ENCODE data around the gene GON4L.
"Not testable (repeated sequence)": the region's sequence is repeated elsewhere in the genome, so short reads cannot be mapped to it uniquely, and the experiment has no call there.

Gene GON4L

DNA sequence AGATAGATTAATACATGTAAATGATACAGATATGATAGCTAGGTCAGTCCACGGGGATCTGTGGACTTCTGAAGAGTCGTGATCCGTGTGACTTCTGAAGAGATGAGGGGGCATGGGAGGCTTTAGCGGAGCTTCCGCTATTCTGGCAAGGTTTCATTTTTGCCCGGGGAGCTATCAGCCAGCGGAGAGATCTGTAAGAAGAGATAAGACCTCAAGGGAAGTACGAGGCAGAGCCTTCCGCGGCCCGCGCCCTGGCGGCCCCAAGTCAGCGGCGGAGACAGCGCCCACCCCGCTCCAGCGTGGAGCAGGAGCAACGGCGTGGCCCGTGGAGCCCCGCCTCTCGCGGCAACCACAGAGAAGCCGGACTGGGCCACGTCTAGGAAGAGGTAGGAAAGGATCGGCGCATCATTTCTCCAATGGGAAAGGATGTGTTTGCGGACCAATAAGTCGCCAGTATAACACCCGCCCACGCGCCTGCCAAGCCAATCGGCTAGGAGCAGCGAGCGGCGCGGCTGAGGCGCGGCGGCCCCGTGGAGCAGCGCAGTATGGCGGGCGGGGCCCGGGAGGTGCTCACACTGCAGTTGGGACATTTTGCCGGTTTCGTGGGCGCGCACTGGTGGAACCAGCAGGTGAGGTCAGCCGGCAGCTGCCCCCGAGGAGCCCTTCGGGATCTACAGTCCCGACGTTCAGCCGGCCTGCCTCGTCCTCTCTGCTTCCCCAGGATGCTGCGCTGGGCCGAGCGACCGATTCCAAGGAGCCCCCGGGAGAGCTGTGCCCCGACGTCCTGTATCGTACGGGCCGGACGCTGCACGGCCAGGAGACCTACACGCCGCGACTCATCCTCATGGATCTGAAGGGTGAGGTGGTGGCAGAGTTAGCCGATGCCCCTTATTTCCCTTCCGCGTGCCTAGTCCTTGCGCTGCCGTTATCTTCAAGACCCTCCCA lies 111.5 kb downstream of the GON4L start:
- peak; percentile 100 for DNase-seq

DNA sequence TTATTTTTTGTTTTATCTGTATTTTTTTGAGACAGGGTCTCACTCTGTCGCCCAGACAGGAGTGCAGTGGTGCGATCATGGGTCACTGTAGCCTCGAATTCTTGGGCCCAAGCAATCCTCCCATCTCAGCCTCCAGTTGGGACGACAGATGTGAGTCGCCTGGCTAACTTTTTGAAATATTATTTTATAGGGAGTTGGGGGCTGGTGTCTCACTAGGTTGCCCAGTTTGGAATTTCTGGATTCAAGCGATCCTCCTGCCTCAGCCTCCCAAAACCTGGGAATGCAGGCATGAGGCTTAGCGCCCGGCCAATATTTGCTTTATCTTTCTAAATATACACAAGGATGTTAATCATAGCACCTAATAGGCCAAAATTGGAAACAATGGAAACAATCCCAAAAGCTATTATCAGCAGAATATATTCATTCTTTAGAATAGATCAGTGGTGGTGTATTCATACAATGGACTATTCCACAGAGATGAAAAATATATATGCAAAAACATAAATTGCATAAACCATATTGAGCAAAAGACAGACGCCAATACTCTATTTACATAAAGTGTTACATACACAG lies 112.2 kb downstream of the GON4L start:
- DNase-seq: peak; percentile 35

DNA sequence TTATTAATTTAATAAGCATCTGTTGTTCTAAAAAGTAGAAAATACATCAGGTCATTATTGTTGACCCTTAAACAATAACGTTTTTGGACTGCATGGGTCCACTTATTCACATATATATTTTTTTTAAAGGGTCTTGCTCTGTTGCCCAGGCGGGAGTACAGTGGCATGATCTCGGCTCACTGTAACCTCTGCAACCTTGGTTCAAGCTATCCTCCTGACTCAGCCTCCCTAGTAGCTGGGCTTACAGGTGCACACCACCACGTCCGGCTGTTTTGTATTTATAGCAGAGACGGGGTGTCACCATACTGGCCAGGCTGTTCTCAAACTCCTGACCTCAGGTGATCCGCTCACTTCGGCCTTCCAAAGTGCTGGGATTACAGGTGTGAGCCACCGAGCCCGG lies 115.1 kb downstream of the GON4L start:
- DNase-seq: no peak

DNA sequence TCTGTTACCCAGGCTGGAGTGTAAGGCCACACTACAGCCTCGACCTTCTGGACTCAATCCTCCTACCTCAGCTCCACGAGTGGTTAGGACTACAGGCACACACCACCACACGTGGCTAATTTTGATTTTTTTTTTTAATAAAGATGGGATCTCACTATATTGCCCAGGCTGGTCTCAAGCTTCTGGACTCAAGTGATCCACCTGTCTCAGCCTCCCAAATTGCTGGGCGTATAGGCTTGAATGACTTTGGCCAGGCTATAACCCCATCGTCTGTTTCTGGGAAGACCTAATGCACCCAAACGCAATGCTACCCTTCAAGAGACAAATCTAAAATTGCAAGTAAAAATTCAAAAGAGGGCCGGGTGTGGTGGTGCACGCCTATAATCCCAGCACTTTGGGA lies 116.0 kb downstream of the GON4L start:
- no peak for DNase-seq

DNA sequence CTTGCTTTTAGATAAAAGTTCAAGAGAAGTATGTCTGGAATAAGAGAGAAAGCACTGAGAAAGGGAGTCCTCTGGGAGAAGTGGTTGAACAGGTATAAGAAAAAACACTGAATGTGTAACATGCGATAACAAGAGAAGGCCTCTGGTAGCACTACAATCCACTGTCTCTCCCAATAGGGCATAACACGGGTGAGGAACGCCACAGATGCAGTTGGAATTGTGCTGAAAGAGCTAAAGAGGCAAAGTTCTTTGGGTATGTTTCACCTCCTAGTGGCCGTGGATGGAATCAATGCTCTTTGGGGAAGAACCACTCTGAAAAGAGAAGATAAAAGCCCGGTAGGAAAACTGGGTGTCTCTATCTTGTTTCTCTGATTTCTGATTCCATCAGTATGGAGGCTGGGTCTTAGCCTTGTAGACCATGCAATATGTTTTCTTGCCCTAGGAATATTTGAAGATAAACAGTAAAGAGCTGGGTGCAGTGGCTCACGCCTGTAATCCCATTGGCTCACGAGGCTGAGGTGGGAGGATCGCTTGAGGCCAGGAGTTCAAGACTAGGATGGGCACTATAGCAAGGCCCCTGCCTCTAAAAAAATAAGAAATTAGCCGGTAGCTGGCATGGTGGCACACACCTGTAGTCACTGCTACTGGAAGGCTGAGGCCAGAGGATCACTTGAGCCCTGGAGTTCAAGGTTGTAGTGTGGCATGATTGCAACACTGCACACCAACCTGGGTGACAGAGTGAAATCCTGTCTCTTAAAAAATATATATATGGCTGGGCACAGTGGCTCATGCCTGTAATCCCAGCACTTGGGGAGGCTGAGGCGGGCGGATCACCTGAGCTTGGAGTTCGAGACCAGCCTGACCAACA lies 127.7 kb downstream of the GON4L start:
- peak; percentile 88 for DNase-seq

DNA sequence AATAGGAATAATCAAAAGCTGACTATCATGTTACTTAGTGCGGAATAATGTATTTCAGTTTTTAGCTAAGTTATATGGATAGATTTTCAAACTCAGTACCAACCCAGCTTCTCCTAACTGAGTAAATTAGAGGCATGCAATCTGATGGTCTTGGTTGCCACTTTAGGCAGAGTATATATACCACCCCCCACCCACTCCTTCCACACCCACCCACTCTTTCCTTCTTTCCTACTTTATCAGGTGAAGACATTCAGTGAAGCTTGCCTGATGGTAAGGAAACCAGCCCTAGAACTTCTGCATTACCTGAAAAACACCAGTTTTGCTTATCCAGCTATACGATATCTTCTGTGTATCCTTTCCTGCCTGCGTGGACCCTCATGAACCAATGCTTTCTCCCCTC lies 131.9 kb downstream of the GON4L start:
- DNase-seq: no peak

DNA sequence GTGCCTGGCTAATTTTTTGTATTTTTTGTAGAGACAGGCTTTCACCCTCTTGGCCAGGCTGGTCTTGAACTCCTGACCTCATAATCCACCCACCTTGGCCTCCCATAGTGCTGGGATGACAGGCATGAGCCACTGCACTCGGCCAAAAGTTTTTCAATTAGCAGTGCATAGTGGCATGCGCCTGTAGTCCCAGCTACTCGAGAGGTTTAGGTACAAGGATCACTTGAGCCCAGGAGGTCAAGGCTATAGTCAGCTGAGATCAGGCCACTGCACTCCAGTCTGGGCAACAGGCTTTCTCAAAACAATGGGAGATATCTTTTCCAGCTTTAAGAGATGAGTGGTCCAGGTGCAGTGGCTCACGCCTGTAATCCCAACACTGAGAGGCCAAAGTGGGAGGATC lies 137.3 kb downstream of the GON4L start:
- no peak for DNase-seq

DNA sequence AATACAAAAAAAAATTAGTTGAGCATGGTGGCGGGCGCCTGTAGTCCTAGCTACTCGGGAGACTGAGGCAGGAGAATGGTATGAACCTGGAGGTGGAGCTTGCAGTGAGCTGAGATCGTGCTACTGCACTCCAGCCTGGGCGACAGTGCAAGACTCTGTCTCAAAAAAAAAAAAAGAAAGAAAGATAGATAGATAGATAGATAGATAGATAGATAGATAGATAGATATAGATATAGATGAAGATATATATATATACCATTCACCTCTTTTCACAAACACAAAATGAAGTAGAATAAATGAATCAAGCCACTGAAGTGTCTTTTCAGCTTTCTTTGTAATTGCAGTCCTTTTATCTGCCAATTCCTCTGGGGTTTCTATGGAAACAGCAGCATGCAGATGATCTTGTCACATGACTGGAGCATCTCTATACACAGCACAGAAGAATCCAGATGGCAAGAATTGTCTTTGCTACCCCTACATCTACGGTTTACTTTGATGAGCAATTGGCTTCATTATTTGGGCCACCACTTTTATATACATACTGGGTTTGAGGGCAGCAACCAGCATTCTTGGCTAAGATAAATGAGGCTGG lies 138.4 kb downstream of the GON4L start:
- DNase-seq: not testable (repeated sequence)

DNA sequence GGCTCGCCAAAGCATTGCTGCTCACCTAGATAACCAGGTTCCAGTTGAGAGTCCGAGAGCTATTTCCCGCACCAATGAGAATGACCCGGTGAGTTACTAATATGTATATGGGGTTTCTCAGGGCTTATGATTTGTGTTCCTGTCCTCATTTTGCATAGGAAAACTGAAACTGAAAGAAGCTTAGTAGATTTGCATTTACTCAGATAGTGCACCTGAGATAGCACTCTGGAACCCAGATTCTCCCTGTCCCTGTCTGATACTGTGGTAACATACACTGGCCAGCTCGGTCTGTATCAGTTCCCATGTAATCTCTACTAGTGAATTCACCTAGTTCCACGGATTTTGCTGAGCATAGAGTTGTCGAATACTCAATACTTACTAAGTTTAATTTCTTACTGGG lies 140.0 kb downstream of the GON4L start:
- DNase-seq: no peak

DNA sequence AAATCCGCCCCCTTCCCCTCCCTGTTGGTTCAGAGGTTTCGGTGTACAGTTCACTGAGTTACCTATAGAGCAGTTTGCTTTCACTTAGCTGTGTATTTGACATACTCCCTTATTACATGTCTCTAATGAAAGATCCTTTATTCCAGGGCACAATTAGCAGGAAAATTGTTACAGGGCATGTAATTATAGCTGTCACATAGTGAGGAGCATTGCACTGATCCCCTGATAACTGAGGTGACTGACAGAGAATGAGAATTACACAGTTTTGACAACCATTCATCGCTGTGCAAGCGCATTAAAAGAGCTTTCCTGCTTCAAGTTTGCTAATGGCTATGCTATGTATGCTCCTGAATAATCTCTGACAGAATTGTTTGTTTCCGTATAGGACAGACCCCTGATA lies 141.2 kb downstream of the GON4L start:
- DNase-seq: no peak

DNA sequence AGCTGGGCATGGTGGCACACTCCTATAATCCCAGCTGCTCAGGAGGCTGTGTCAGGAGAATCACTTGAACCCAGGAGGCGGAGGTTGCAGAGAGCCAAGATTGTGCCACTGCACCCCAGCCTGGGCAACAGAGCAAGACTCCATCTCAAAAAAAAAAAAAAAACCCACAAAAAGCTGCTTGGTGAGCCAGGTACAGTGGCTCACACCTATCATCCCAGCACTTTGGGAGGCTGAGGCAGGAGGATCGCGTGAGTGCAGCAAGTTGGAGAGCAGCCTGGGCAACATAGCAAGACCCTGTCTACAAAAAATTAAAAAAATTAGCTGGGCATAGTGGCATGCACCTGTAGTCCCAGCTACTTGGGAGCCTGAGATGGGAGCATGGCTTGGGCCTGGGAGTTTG lies 142.0 kb downstream of the GON4L start:
- not testable (repeated sequence) for DNase-seq

DNA sequence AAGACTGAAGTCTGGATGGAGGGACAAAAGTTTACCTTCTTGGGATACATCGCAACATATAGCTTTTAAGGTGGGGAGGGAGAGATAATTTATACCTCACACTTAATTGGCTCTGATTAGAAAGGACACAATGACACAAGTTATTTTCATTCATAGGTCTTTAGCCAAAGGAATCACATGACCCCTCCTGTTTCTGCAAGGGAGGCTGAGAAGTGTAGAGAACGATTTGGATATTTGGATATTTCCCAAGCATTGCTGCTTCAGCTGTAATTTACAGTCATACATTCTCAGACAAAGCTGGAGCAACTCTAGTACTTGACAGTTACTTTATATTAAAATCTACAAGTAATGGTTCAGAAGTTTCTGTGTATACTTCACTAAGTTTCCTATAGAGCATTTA lies 143.9 kb downstream of the GON4L start:
- DNase-seq: no peak

DNA sequence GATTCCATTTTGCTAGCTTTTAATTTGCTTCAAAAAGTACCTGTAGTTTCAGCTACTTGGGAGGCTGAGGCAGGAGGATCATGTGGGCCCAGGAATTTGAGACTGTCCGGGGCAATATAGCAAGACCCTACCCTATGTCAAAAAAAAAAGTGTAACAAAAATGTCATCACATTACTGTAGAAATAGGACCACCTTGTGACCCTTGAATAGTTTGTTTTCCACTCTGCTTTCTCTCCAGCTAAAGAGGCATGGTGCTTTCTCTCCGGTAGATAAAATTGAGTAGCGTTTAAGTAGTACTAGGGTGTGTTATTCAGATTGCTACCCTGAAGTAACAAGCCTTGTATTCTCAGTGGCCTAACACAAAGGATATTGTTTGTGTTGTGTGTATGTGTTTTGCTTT lies 144.4 kb downstream of the GON4L start:
- peak; percentile 47 for DNase-seq

DNA sequence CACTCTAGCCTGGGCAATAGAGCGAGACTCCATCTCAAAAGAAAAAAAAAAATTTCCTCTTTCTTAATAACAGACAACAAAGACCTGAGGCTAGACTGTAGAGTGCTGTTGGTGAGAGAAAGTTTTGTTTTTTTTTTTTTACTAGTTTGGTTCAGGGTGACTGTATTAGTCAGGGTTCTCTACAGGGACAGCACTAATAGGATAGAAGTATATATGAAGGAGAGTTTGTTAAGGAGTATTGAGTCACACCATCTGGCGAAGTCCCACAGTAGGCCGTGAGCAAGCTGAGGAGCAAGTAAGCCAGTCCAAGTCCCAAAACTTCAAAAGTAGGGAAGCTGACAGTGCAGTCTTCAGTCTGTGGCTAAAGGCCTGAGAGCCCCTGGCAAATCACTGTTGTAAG lies 145.6 kb downstream of the GON4L start:
- peak; percentile 42 for DNase-seq

DNA sequence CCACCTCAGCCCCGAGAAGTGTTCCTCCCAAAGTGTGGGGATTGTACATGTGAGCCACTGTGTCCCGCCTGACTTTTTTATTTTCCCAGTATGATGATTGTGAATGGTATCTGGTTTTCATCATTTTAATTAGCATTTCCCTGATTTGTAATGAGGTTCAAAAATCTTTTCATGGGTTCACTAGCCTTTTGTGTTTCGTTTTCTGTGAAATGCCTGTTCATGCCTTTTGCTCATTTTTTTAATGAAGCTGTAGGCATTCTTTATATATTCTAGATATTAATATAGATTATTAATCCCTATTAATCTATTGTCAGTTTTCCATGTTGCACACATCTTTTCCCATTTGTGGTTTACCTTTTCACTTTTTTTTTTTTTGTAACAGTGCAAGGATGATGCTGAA lies 147.6 kb downstream of the GON4L start:
- no peak for DNase-seq

DNA sequence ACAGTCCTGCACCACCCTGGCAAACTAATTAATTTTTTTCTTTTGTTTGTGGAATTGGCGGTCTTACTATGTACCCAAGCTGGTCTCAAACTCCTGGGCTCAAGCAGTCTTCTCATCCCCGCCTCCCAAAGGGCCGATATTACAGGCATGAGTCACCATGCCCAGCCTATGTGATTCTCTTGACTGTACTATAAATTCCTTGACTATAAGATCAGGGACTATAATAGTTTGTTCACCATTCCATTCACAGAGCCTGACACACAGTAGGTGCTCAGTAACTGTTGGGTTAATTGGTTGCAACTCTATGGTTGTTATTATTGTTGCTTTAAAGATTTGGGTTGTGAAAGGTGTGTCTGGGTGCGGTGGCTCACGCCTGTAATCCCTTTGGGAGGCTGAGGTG lies 150.9 kb downstream of the GON4L start:
- DNase-seq: no peak

DNA sequence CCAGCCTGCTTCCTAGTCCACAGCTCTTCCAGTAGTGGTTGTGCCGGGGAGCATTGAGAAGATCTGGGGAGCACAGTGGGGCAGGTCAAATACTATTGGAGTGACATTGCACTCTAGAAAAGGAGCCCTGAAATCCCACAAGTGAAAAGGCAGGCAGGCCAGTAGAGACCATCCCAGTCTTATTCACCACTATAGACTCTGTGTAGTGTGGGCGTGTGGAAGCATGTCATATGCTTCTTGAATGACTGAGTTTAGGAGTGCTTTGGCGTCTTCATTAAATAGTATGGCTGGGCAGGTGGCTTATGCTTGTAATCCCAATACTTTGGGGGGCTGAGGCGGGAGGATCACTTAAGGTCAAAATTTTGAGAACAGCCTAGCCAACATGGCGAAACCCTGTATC lies 152.6 kb downstream of the GON4L start:
- not testable (repeated sequence) for DNase-seq

DNA sequence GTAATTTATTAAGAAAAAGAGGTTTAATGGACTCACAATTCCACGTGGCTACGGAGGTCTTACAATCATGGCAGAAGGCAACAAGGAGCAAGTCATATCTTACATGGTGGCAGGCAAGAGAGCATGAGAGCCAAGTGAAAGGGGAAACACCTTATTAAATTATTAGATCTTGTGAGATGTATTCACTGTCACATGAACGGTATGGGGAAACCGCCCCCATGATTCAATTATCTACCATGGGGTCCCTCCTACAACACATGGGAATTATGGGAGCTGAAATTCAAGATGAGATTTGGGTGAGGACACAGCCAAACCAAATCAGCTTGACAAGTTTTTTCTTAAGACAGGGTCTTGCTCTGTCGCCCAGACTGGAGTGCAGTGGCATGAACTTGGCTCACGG lies 153.8 kb downstream of the GON4L start:
- DNase-seq: no peak

DNA sequence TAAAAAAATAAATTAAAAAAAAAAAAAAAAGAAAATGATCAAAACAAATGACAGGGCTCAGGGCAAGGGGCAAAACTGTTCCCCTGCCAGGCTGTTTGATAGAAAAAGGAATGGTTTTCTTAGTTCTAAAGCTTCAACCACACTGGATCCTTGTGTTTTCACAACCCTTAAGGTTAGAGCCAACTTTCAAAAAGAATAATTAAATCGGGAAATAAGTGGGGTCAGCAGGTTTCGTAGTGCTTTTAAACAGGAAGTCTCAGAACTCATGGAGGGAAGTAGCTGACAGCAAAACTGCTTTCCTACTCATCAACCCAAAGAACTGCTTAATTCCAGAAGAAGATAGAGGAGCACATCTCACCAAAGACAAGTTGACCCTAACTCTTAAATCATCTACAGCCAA lies 155.3 kb downstream of the GON4L start:
- not testable (repeated sequence) for DNase-seq

All from NCI-H82 (cell line).